Sigmoid colon (tissue), 7 donors: ENCODE measurements around the gene SNX32. TPM values are rescaled to one million over a fixed set of nuclear protein-coding genes. Genes with fewer than 3 reads are reported as not detected.

Source experiments
- DNase-seq: peaks from one replicate; pipeline ENCODE4 v3.0.0-alpha.2; 2019
- H3K27ac ChIP-seq, 4 donors: fragments of 200-600 bp; sonication (generic); one replicate each; pipeline ENCODE4 v1.5.1; 2016 to 2019; ENCODE audit warnings: mild to moderate bottlenecking in 1 of 4
- H3K27me3 ChIP-seq, 3 donors: fragments of 200-600 bp; sonication (generic); one replicate each; pipeline ENCODE4 v1.5.1; 2019; ENCODE audit warnings: mild to moderate bottlenecking in 1 of 3
- H3K36me3 ChIP-seq, 4 donors: fragments of 200-600 bp; sonication (generic); one replicate each; pipeline ENCODE4 v1.5.1; 2016 to 2019
- H3K4me1 ChIP-seq, 4 donors: fragments of 200-600 bp; sonication (generic); one replicate each; pipeline ENCODE4 v1.5.1; 2017 to 2019
- H3K4me3 ChIP-seq, 4 donors: fragments of 200-600 bp; sonication (generic); one replicate each; pipeline ENCODE4 v1.5.1; 2017 to 2019; ENCODE audit warnings: mild to moderate bottlenecking in 2 of 4, moderate library complexity in 1 of 4
- H3K9me3 ChIP-seq, 4 donors: fragments of 200-600 bp in 3 of 4; sonication (generic) in 3 of 4; one replicate each; pipeline versions ENCODE4 v1.5.1 to v1.6.1; 2013 to 2019
- EP300 ChIP-seq, 4 donors: sonication (generic); formaldehyde crosslinking; IDR thresholded peaks; one replicate each; pipeline ENCODE4 v1.6.1; 2017; ENCODE audit warnings: antibody characterized with exemption in 4 of 4
- POLR2A ChIP-seq, 2 donors: fragments of 450-650 bp; IDR thresholded peaks; one replicate each; pipeline ENCODE4 v1.6.1; 2016; ENCODE audit warnings: antibody characterized with exemption in 2 of 2, mild to moderate bottlenecking in 2 of 2, moderate library complexity in 2 of 2
- POLR2AphosphoS5 ChIP-seq, 4 donors: sonication (generic); formaldehyde crosslinking; IDR thresholded peaks; one replicate each; pipeline ENCODE4 v1.6.1; 2017; ENCODE audit warnings: antibody characterized with exemption in 4 of 4
- WGBS, 2 donors: extraction: QIAGEN DNeasy Blood & Tissue Kit; methylation state at CpG; one replicate each; pipeline ENCODE4 v1.1.7; 2013; 5-methylcytosine and 5-hydroxymethylcytosine counted together
- intact Hi-C: fragments of 100-400 bp; cut with DNase I; formaldehyde crosslinking; loops from one replicate; pipeline ENCODE4 v1.15.1; 2023
- polyA plus RNA-seq, 3 donors: library from polyadenylated mRNA; stranded (reverse); fragments of 200-250 nt; gene quantifications; one replicate each; pipeline ENCODE4 v1.2.3, GENCODE V29; 2013
- total RNA-seq, 4 donors: library from RNA; depleted of rRNA; stranded (reverse); fragments of >200 nt; gene quantifications; one replicate each; pipeline ENCODE4 v1.1.0, GENCODE V29; 2016
- TF ChIP-seq, protein P1 (sequence below), 4 experiments: fragments of 450-650 bp in 3 of 4; fragments of 200-600 bp in 1 of 4; IDR thresholded peaks; one replicate each; pipeline ENCODE4 v1.5.1; 2016 to 2019; ENCODE audit warnings: antibody characterized with exemption in 4 of 4, mild to moderate bottlenecking in 3 of 4, moderate library complexity in 2 of 4
- donor health status: healthy with polysubstance abuse.
- donor health status: Bipolar disorder and iron deficiency.
- donor health status: healthy.

Gene SNX32
- total and polyA plus RNA-seq, 7 donors: 0.27 to 1.5 (median 0.70) TPM; not detected in 1

- Histone ChIP-seq H3K27ac (peak overlapping the region; percentile 95 to 98 (median 97)), H3K4me3 (peak overlapping the region in 1 of 4 donors; percentile 18), H3K9me3 (no peaks in the 10 kb centered on the region), H3K27me3 (no peaks in the 10 kb centered on the region), H3K36me3 (no peaks in the 10 kb centered on the region), H3K4me1 (peaks cover 0 to 57% (median 47%) of the 10 kb centered on the region in 4 donors)
- no peak for DNase-seq
- 85 to 88% methylated on average over 10 of the region's 10 CpGs for WGBS, 2 donors
- intact Hi-C loops: no loop called here
- TF ChIP-seq EP300 (IDR thresholded peaks at IDR 0.05): no peak
- TF ChIP-seq POLR2AphosphoS5 (IDR thresholded peaks at IDR 0.05): no peak
- no peak for TF ChIP-seq POLR2A (IDR thresholded peaks at IDR 0.05)
- TF ChIP-seq, protein P1, sequence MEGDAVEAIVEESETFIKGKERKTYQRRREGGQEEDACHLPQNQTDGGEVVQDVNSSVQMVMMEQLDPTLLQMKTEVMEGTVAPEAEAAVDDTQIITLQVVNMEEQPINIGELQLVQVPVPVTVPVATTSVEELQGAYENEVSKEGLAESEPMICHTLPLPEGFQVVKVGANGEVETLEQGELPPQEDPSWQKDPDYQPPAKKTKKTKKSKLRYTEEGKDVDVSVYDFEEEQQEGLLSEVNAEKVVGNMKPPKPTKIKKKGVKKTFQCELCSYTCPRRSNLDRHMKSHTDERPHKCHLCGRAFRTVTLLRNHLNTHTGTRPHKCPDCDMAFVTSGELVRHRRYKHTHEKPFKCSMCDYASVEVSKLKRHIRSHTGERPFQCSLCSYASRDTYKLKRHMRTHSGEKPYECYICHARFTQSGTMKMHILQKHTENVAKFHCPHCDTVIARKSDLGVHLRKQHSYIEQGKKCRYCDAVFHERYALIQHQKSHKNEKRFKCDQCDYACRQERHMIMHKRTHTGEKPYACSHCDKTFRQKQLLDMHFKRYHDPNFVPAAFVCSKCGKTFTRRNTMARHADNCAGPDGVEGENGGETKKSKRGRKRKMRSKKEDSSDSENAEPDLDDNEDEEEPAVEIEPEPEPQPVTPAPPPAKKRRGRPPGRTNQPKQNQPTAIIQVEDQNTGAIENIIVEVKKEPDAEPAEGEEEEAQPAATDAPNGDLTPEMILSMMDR (IDR thresholded peaks at IDR 0.05): no peak
These were observed 59.0 kb downstream of the SNX32 start for GRCh38 chr11:65892661-65893317.

DNA sequence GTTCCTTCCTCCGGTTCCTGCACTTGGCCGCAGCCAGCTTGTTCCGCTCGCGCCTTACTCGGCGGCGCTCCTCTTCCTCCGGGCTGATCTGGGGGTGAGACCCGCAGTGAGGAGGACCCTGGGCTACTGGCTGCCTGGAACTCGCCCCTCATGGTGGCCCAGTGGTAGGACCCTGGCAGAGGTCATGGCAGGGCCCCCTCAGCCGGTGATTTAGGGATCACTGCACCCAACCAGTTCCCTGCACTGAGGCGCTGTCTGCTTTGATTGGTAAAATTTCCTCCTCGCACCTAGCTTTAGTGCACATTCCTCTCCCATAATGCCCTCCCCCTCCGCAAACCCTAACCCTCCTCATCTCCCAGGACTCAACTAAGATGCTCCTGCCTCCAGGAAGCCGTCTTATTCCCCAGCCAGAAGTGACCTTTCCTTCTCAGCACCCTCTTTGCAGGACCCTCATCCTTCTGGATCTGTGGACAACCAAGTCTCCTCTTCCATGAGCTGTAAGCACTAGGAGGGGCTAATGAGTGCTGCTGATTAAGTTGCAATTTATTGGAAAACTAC is 60.4 kb downstream of the SNX32 start:
- Histone ChIP-seq H3K4me3 (peak overlapping the region in 2 of 4 donors; percentile 16 to 18), H3K4me1 (peaks cover 0 to 53% (median 43%) of the 10 kb centered on the region in 4 donors), H3K9me3 (no peaks in the 10 kb centered on the region), H3K36me3 (no peaks in the 10 kb centered on the region), H3K27ac (peak overlapping the region; percentile 95 to 98 (median 97)), H3K27me3 (peaks cover 0 to 3% (median 2%) of the 10 kb centered on the region in 3 donors)
- WGBS, 2 donors: 48 to 84% methylated on average over 16 of the region's 16 CpGs
- TF ChIP-seq POLR2A (IDR thresholded peaks at IDR 0.05) (no peak), POLR2AphosphoS5 (IDR thresholded peaks at IDR 0.05) (peak in 2 of 4 donors; percentile 19 to 26), EP300 (IDR thresholded peaks at IDR 0.05) (no peak)
- TF ChIP-seq, protein P1 (IDR thresholded peaks at IDR 0.05): no peak
- intact Hi-C loops: no loop called here
- DNase-seq: no peak

DNA sequence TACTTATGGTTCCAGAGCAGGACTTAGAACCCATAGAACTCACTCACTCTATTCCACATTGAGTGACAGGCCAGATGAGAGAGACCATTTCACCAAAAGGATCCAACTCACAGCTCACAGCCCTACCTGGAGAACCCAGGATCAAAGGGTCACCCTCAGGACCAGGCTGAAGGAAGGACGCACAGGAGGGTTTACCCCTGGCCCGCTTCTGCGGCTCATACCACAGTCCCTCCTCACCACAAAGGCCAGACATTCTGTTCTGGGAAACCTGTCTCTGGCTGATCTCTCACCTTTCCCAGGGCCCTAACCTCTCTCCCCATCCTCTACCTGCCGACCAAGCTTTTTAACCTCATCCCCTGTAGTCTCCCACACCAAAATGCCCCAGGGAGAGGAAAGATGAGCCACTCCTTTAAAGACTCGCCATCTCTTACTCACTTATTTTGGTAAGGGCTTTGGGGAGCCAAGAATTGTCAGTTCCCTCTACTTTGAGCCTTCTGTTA is 61.8 kb downstream of the SNX32 start:
- no peak for DNase-seq
- H3K27me3 ChIP-seq: peaks cover 0 to 15% (median 8%) of the 10 kb centered on the region in 3 donors
- H3K4me1 ChIP-seq: peaks cover 0 to 53% (median 45%) of the 10 kb centered on the region in 4 donors
- H3K27ac ChIP-seq: no peak overlapping the region
- 92 to 93% methylated on average over 5 of the region's 5 CpGs for WGBS, 2 donors
- H3K4me3 ChIP-seq: no peak overlapping the region
- intact Hi-C loops: no loop called here
- no peaks in the 10 kb centered on the region for H3K9me3 ChIP-seq
- no peaks in the 10 kb centered on the region for H3K36me3 ChIP-seq
- TF ChIP-seq POLR2AphosphoS5 (IDR thresholded peaks at IDR 0.05) (no peak), EP300 (IDR thresholded peaks at IDR 0.05) (no peak), POLR2A (IDR thresholded peaks at IDR 0.05) (no peak)
- TF ChIP-seq, protein P1 (IDR thresholded peaks at IDR 0.05): no peak

DNA sequence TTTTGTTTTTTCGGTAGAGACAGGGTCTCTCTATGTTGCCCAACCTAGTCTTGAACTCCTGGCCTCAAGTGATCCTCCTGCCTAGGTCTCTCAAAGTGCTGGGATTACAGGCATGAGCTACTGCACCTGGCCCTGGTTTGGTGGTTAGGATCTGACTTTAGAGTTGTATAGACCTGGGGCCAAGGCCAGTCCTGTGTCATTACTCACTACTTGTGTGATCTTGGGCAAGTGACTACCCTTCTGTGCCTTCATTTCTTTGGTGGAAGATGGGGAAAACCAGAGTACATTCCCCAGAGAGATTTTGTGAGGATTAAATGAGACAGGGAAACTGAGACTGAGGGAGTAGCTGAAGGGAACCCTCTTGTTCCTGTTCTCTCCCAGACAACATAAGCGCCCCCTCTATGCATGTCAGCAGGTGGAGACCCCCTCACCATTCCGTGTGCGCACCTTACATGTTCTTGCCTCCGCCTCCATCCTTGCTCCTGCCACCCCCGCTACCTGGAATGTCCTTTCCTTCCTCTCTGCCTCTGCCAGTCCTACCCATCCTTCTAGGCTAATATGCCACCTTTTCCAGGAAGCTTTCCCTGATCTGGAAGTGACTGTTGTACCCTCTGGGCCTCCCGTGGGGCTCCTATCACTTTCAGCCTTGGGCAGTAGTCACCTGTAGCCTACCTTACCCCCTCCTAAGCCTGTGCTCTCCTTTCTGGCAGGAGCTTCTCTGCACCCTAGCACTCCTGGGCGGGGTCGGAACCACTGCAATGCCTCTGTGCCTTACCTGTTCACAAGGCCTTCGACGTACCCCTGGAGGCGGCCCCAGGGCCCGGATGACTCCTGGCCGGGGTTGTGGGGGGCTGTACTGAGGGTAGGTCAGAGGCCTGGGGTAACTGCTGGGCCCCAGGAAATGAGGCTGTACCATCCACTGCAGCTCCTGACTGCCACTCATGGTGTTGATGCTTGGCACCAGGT is 62.6 kb downstream of the SNX32 start:
- no peak overlapping the region for H3K27ac ChIP-seq
- H3K36me3 ChIP-seq: no peaks in the 10 kb centered on the region
- H3K4me3 ChIP-seq: no peak overlapping the region
- TF ChIP-seq, protein P1 (IDR thresholded peaks at IDR 0.05): no peak
- TF ChIP-seq POLR2A (IDR thresholded peaks at IDR 0.05) (no peak), POLR2AphosphoS5 (IDR thresholded peaks at IDR 0.05) (no peak), EP300 (IDR thresholded peaks at IDR 0.05) (no peak)
- DNase-seq: no peak
- H3K4me1 ChIP-seq: peaks cover 0 to 50% (median 43%) of the 10 kb centered on the region in 4 donors
- H3K27me3 ChIP-seq: peaks cover 0 to 15% (median 8%) of the 10 kb centered on the region in 3 donors
- no peaks in the 10 kb centered on the region for H3K9me3 ChIP-seq
- WGBS, 2 donors: 89 to 92% methylated on average over 14 of the region's 14 CpGs
- intact Hi-C loops: no loop called here
